GM12864 (cell line): ENCODE data around the gene CHST11.

ENCODE experiments used
- DNase-seq: peaks from one replicate; pipeline ENCODE4 v3.0.0-alpha.2; 2011; ENCODE audit warnings: low read depth
- H3K4me3 ChIP-seq: 2 replicates; pipeline ENCODE4 v1.5.1; 2011; ENCODE audit warnings: mild to moderate bottlenecking, low read depth, low read length, control low read depth
- CTCF ChIP-seq: IDR thresholded peaks from 2 replicates; pipeline ENCODE4 v1.5.1; 2011; ENCODE audit warnings: low read depth, mild to moderate bottlenecking, moderate library complexity, low read length, control low read depth, inconsistent platforms; ENCODE audit errors: missing control alignments

The CHST11 gene

GRCh38 chr12:104697186-104697585, 240.4 kb downstream of the CHST11 start:
- no peak for TF ChIP-seq CTCF
- DNase-seq, result no peak
- H3K4me3 ChIP-seq, result no peak overlapping the region

- H3K4me3 ChIP-seq, result no peak overlapping the region
- TF ChIP-seq CTCF, result no peak
- DNase-seq, result no peak
These were observed 242.1 kb downstream of the CHST11 start for GRCh38 chr12:104698871-104699270.

GRCh38 chr12:104699489-104700190, 242.9 kb downstream of the CHST11 start:
- no peak overlapping the region for H3K4me3 ChIP-seq
- TF ChIP-seq CTCF, result no peak
- DNase-seq, result peak; percentile 43

- no peak for DNase-seq
- TF ChIP-seq CTCF, result no peak
- no peak overlapping the region for H3K4me3 ChIP-seq
These were observed 243.6 kb downstream of the CHST11 start for GRCh38 chr12:104700324-104700723.

- no peak for DNase-seq
- H3K4me3 ChIP-seq, result no peak overlapping the region
- no peak for TF ChIP-seq CTCF
These were observed 244.6 kb downstream of the CHST11 start for GRCh38 chr12:104701301-104701700.

- no peak for TF ChIP-seq CTCF
- H3K4me3 ChIP-seq, result no peak overlapping the region
- DNase-seq, result no peak
These were observed 245.0 kb downstream of the CHST11 start for GRCh38 chr12:104701756-104702155.

- TF ChIP-seq CTCF, result no peak
- H3K4me3 ChIP-seq, result no peak overlapping the region
- DNase-seq, result no peak
These were observed 245.9 kb downstream of the CHST11 start for GRCh38 chr12:104702565-104703139.
